CD4-positive, alpha-beta T cell treated with Interleukin-17A for 4 hours (primary cell): ENCODE data around the gene ADAMTS12.
"Not testable (repeated sequence)": the region's sequence is repeated elsewhere in the genome, so short reads cannot be mapped to it uniquely, and the experiment has no call there.

Source experiments
- DNase-seq: peaks from one replicate; pipeline ENCODE4 v3.0.0-alpha.2; 2020; ENCODE audit warnings: mixed read lengths

The ADAMTS12 gene

DNA sequence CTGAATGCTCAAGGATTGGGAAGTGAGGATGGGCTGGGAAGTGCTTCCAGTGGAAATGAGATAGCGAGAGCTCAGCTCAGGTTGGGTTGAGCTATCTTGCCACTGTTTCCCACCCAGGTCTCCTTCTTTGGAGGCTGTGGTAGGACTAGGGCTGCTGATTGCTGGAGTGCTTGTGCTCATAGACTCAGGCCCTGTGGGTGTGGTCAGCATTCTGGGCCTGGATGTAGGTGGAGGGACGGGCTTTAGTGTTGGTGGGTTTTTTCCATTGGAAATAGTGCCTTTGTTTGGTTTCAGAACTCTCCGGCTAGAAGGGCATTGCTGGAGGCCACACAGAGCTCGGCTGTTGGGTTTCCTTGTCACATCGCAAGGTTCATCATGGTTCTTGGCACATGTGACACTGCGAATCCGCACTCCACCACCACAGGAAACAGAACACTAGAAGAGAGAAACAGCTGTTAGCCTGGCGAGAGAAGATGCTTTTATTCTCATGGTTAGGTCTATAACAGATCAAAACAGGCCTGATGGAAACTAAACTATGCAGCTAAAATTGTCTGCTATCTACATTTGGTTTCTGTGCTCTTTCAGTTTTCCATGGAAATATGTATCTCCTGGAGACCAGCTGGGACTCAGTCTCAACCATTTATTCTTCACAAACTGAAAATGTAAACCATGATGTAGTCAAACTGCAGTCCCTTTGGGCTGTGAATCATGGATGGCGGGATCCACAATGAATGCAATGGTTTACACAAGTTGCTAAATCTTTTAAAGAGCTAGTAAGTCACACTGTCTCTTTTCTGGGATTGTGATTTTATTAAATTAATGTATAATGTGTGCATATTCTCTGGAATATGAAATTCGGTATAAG, 314.8 kb downstream of the ADAMTS12 start:
- no peak for DNase-seq

GRCh38 chr5:33565324-33565723, 326.5 kb downstream of the ADAMTS12 start:
- DNase-seq = no peak

DNA sequence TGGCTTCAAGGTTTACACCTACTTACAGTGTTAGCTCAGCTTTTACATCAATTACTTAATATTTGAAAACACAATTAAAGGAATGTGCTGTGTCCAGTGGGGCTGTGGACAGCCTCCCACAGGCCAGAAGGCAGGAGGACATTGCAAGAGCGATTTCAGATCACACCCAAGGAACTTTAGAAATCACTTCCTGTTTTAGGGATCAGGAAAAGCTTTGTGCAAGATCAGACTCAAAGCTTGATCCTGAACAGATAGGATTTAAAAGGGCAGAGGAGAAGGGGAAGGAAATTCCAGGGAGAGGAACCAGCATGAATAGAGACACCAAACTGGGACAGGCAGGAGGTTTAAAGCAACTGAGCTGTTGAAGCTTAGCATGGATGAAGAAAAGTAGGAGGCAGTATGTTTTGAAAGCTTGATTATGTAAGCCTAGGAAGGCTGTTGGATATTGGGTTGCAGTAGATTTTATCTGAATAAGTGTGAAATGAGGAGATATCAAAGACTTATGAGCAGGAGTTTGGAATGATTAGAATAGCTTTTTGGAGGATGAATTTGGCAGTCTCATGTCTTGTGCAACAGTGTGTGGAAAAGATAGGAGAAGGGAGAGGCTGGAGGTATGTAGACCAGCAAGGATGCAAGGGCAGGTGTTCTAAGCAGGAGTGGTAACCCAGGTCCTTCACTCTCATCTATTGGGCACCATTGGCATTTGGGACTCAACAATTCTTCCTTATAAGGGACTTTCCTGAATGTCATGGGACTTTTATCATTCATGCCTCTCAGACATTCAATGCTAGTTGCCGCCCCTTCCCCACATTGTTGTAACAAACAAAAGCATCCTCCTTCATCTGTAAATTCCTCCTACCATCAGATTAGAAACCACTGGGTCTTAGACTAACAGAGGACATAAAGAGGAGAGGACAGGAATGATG, 327.5 kb downstream of the ADAMTS12 start:
- DNase-seq = no peak

GRCh38 chr5:33563530-33563929, 328.3 kb downstream of the ADAMTS12 start:
- no peak for DNase-seq

DNA sequence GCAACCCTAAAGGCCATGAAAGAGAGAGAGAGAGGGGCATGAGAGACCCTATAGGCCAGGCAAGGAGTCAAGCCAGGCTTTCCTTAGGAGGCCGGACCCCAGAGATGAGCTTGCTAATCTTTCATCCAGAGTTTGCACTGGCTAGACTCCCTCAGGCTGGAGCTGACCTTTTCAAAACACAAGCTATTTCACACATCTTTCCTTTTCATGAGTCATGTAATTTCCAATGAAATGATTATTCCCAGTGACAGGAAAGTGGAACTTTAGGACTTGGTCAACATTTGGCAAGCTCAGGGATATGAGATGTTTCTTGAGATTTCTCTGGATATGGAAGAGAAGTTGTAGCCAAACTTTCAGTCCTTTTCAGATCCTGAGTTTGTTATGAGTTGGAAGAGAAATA, 333.3 kb downstream of the ADAMTS12 start:
- DNase-seq = no peak

DNA sequence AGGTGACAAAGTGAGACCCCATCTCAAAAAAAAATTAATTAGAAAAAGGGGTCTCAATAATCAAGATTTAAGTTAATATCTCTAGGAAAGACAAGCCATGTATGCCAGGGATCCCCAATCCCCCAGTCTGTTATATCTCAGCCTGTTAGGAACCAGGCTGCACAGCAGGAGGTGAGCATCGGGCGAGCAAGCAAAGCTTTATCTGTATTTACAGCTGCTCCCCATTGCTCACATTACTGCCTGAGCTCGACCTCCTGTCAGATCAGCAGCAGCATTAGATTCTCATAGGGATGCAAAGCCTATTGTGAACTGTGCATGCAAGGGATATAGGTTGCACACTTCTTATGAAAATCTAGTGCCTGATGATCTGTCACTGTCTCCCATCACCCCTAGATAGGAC, 334.2 kb downstream of the ADAMTS12 start:
- DNase-seq = no peak

DNA sequence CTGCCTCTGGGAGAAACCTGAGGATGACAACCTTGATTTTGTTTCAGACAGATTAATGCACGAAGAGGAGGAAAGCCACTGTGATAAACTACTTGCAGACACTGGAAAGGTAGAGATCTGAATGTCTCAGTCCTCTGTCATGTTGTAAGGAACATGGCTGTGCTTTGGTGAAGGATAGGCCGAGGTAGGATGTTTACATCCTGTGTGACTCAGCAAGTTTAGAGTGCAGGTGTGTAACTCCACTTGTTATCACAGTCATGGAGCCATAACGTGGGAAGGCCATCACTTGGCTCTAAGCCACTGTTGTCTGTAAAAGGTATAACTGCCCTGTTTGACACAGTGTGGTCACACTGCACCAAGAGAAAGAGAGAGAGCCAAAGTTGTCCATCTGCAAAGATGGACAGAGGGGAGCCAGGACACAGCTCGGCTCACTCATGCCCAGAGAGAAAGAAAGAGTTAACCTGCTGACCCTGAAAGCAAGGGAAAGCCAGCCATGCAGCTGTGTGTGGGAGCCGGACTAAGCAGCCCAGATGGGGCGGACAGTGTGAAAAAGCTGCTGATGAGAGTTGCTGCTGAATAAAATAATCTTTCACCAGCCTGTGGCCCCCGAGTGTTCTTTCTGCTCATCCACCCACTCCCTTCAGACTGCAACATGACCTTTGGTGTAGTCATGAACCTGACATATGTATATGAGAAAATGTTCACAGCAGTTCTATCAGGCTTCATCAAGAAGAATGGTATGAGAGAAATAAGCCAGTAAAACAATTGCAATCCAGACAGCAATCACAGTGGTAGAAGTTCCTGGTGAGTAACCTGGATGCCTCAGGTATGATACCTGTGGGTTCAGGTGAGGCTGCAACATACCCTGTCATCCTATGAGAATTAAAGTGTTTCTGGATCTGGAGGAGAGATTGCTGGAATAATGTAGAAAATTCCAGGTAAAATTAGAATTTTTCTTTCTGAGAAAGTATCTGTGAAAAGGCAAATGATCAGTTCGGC, 335.2 kb downstream of the ADAMTS12 start:
- DNase-seq = no peak

DNA sequence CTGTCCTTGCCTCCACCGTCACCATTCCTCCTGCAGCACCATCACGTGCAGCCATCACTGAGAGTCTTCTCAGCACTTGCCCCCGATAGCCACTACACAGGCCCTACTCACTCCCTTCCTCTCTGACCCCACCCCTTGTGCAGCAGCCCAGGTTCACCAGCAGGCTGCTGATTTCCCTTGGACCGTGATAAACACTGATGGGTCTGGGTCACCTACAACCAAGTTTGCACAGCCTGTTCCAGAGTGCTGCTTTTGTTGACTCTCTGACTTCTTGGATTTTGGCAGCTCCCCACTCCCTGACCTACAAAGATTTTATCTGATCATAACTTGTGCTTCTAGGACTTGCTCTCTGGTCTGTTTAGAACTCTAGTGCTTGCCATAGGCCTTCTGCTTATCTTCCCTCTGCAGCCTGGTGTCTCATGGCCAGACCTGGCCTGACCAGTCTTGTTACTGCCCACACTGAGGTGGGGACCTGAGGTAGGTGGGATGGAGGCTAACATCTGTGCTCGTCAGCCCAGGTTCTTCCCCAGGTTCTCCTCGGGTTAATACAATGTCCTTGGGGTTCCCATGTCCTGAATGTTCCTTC, 341.7 kb downstream of the ADAMTS12 start:
- DNase-seq = no peak

DNA sequence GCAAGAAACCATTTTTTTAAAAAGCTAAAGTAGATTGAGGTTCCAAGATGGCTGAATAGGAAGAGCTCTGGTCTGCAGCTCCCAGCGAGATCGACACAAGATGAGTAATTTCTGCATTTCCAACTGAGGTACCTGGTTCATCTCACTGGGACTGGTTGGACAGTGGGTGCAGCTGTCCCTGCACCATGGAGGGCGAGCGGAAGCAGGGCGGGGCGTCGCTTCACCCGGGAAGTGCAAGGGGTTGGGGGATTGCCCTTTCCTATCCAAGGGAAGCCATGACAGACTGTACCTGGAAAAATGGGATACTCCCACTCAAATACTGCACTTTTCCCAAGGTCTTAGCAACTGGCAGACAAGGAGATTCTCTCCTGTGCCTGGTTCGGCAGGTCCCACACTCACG, 352.0 kb downstream of the ADAMTS12 start:
- DNase-seq = not testable (repeated sequence)

DNA sequence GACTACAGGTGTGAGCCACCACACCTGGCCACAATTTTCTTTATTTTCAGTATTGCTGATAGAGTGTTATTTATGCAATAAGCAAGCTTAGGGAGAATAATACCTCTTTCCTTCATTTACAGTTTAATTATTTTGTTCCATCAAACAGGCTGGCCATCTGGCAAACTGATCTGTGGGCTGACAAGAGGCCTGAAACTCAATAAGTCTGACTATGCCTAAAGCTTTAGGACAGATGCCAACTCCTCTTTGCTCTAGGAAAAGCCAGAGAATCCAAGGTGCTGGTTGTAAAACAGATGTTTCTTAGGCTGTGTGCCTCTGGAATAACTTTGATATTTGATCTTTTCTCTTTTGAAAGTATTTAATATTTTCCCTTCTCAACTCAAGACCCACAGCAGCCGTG, 352.6 kb downstream of the ADAMTS12 start:
- no peak for DNase-seq

DNA sequence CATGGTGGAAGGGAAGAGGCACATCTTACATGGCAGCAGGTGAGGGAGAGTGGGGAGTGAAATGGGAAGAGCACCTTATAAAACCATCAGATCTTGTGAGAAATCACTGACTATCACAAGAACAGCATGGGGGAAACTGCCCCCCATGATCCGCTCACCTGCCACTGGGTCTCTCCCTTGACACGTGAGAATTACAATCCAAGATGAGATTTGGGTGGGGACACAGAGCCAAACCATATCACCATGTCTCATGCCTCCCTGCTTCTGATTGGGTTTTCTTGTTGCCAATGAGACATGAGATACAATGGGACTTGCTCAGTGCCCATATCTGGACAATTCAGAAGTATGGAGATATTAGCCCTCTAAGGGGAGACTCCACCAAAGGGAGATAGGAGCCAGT, 353.6 kb downstream of the ADAMTS12 start:
- no peak for DNase-seq

GRCh38 chr5:33537240-33537639, 354.6 kb downstream of the ADAMTS12 start:
- DNase-seq = no peak

GRCh38 chr5:33536802-33537201, 355.0 kb downstream of the ADAMTS12 start:
- no peak for DNase-seq

GRCh38 chr5:33531824-33532223, 360.0 kb downstream of the ADAMTS12 start:
- DNase-seq = no peak

- no peak for DNase-seq
These were observed 360.8 kb downstream of the ADAMTS12 start for GRCh38 chr5:33531037-33531298.

- no peak for DNase-seq
These were observed 361.4 kb downstream of the ADAMTS12 start for GRCh38 chr5:33530183-33531036.

DNA sequence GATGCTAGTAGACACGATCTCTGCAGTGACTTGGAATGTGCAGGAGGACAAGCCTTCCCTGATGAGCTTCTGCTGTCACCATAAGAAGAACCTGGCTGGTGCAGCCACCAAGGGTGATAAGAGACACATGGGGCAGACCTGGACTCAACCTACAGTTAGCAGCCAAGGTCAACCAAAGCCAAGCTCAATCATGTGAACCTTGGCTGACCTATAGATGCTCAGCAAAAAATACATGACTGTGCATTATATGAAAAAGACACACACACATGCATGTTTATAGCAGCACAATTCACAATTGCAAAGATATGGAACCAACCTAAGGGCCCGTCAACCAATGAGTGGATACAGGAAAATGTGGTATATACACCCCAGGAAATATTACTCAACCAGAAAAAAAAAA, 364.1 kb downstream of the ADAMTS12 start:
- no peak for DNase-seq

DNA sequence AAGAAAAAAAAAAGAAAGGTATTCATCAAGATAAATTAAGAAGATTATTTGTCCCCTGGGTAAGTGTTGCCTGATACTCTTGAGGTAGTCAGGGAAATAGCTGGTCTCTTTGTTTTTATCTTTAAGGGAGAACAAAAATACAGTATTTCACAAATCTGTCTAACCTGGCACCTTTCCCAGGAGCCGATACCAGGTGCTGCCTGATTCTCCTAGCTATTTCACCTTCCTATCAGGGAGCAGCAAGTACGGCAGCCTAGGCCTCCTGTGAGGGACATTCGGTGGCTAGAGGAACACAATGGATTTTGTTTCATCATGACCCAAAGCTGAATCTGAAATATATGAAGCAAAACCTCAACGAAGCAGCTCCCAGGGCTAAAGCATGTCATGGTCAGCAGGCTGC, 365.0 kb downstream of the ADAMTS12 start:
- DNase-seq = no peak

DNA sequence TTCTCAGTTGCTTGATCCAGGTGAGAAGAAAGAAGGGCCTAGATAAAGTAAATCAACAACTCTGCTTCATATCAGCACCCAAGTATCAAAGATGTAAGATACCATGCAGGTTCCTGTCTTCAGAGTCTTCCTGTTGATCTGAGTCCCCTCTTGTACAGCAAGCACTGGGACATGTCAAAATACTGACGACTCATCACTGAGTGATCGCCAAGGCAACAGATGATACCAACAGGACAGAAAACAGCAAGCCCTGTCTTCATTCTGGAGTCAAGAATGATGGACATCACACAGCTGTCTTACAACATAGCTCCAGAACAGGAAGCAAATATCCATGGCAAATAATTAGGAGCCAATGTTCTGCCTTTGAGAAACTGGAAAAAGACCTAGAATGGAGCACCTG, 367.3 kb downstream of the ADAMTS12 start:
- DNase-seq = no peak

DNA sequence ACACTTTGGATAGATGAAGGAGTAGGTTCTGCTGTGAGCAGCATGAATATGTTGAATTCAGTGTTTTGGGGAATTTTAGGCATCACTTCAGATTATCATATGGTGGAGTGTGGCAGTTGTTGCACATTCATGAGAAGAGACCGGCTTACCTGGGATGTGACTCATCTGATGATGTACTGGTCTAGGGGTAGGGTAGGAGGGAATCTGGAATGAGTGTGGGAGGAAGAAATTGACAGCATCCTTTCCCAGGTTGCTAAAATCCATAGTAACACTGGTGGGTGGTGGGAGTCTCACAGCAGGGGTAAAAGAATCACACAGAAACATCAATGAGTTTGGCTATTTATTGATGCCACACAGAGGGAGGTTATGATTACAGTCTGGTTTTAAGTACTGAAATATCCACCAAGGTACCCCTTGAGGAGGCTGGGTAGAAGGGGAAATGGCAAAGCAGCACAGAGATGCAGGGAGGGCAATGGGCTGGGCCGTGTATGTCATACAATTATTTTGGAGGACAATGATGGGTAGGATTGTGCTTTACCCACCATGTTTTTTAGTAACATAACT, 368.5 kb downstream of the ADAMTS12 start:
- DNase-seq = no peak

GRCh38 chr5:33516421-33516820, 375.4 kb downstream of the ADAMTS12 start:
- DNase-seq = no peak
